HepG2 (cell line): Measurements from ENCODE around the gene TMA7B. TPM values are rescaled to one million over a fixed set of nuclear protein-coding genes. Genes with fewer than 3 reads are reported as not detected.

Experiments
- ATAC-seq: fragments of 200-7000 bp; cut with Tn5 transposase; 3 replicates; pipeline ENCODE4 v1.9.1; 2020; ENCODE audit warnings: mild to moderate bottlenecking, moderate library complexity
- BruUV-seq: library from RNA; stranded (reverse); fragments of 400-500 nt; replicated peaks from 2 replicates; lab custom pipeline; 2021; lab: Mats Ljungman, UMichigan
- CTCF ChIA-PET: fragments of 300-600 bp; formaldehyde crosslinking; extraction: SDS; loops from one replicate; lab custom pipeline; 2021; ENCODE audit warnings: low total read pairs, inconsistent platforms, low intra/inter-chr PET ratio; lab: Yijun Ruan, JAX
- POLR2A ChIA-PET: fragments of 350-600 bp; sonication (Branson Sonifier 250); formaldehyde crosslinking; loops from one replicate; lab custom pipeline; 2020; ENCODE audit warnings: antibody characterized with exemption, inconsistent platforms; lab: Yijun Ruan, JAX
- DNase-seq: peaks from one replicate; pipeline ENCODE4 v3.0.0-alpha.2; 2015; ENCODE audit warnings: low spot score
- FAIRE-seq: peaks from 3 replicates; lab custom pipeline; 2011; peaks lifted over from hg19 to GRCh38; lab: Jason Lieb, UNC
- H2AFZ ChIP-seq: one replicate; pipeline ENCODE4 v1.6.1; 2011; ENCODE audit warnings: low read length, inconsistent platforms
- H3K27ac ChIP-seq: fragments of 300-600 bp; 3 replicates; pipeline ENCODE4 v1.8.0; 2011; ENCODE audit warnings: mixed run types, mild to moderate bottlenecking, mixed read lengths, low read length, inconsistent platforms; ENCODE audit not compliant: insufficient read depth; ENCODE audit errors: extremely low read length
- H3K27me3 ChIP-seq, 2 experiments: fragments of 200-600 bp in 1 of 2; 2 replicates in 1 of 2; 3 replicates in 1 of 2; pipeline versions ENCODE4 v1.6.0 to v1.8.0; 2011; ENCODE audit warnings: low read length in 2 of 2, mild to moderate bottlenecking in 2 of 2, moderate library complexity in 2 of 2, inconsistent platforms in 1 of 2; ENCODE audit not compliant: insufficient read depth in 2 of 2, control insufficient read depth in 1 of 2
- H3K36me3 ChIP-seq, 2 experiments: fragments of 200-600 bp in 1 of 2; replicated peaks in 1 of 2; 2 replicates in 1 of 2; 3 replicates in 1 of 2; pipeline versions ENCODE4 v1.5.1 to v1.8.0; 2011; ENCODE audit warnings: low read length in 2 of 2, inconsistent platforms in 1 of 2; ENCODE audit not compliant: insufficient read depth in 2 of 2, control insufficient read depth in 1 of 2
- H3K4me1 ChIP-seq: 2 replicates; pipeline ENCODE4 v1.5.1; 2012; ENCODE audit warnings: low read length, inconsistent platforms; ENCODE audit not compliant: insufficient read depth
- H3K4me2 ChIP-seq: 2 replicates; pipeline ENCODE4 v1.6.0; 2011; ENCODE audit warnings: low read depth, low read length, inconsistent platforms
- H3K4me3 ChIP-seq, 3 experiments: fragments of 200-600 bp in 1 of 3; sonication (generic), shearing (Covaris generic) in 1 of 3; replicated peaks in 1 of 3; 2 replicates each; pipeline ENCODE4 v1.5.1; 2011 to 2016; ENCODE audit warnings: low read length in 3 of 3, inconsistent platforms in 2 of 3, low read depth in 2 of 3, mild to moderate bottlenecking in 2 of 3, control low read depth in 1 of 3, mixed read lengths in 1 of 3; ENCODE audit not compliant: insufficient read depth in 1 of 3
- H3K79me2 ChIP-seq: one replicate; pipeline ENCODE4 v1.6.1; 2011; ENCODE audit warnings: low read length, inconsistent platforms; ENCODE audit not compliant: insufficient read depth
- H3K9ac ChIP-seq: 2 replicates; pipeline ENCODE4 v1.6.0; 2011; ENCODE audit warnings: mild to moderate bottlenecking, low read depth, low read length, inconsistent platforms; ENCODE audit not compliant: insufficient read depth
- H3K9me3 ChIP-seq: 2 replicates; pipeline ENCODE4 v1.5.1; 2012; ENCODE audit warnings: mild to moderate bottlenecking, low read length
- H4K20me1 ChIP-seq: 2 replicates; pipeline ENCODE4 v1.6.0; 2011; ENCODE audit warnings: inconsistent platforms, mild to moderate bottlenecking, low read length, moderate library complexity; ENCODE audit not compliant: insufficient read depth
- CREM ChIP-seq, 2 experiments: sonication (generic) in 1 of 2; formaldehyde crosslinking in 1 of 2; IDR thresholded peaks; 2 replicates each; pipeline versions ENCODE4 v1.4.0 to v1.6.1; 2016 to 2020; ENCODE audit warnings: antibody characterized with exemption in 1 of 2, mild to moderate bottlenecking in 1 of 2, missing genetic modification reagents in 1 of 2
- EHMT2 ChIP-seq: fragments of 200-600 bp; sonication (generic); IDR thresholded peaks from 2 replicates; pipeline ENCODE4 v1.7.0; 2017; ENCODE audit warnings: antibody characterized with exemption, low read depth, low read length, borderline replicate concordance
- HOXA3 ChIP-seq: sonication (generic); formaldehyde crosslinking; IDR thresholded peaks from 2 replicates; pipeline ENCODE4 v1.5.0; 2020; ENCODE audit warnings: missing genetic modification reagents
- PRPF4 ChIP-seq: fragments of 200-400 bp; formaldehyde crosslinking; IDR thresholded peaks from 2 replicates; pipeline ENCODE4 v1.6.1; 2016; ENCODE audit warnings: low read length, low read depth; ENCODE audit not compliant: poor library complexity, severe bottlenecking
- SCMH1 ChIP-seq: sonication (generic); formaldehyde crosslinking; IDR thresholded peaks from 2 replicates; pipeline ENCODE4 v1.9.0; 2021; ENCODE audit warnings: missing genetic modification reagents, mild to moderate bottlenecking, borderline replicate concordance
- TARDBP ChIP-seq: sonication (generic); formaldehyde crosslinking; IDR thresholded peaks from 2 replicates; pipeline ENCODE4 v1.8.0; 2022; ENCODE audit warnings: mild to moderate bottlenecking, missing genetic modification reagents
- TFDP1 ChIP-seq: IDR thresholded peaks from 2 replicates; pipeline ENCODE4 v1.6.1; 2016; ENCODE audit warnings: missing compliant biosample characterization, missing genetic modification reagents, borderline replicate concordance
- THAP7 ChIP-seq: sonication (generic); formaldehyde crosslinking; IDR thresholded peaks from 2 replicates; pipeline ENCODE4 v1.8.1; 2023; ENCODE audit warnings: mild to moderate bottlenecking, missing genetic modification reagents
- ZBTB43 ChIP-seq: sonication (generic); formaldehyde crosslinking; conservative IDR thresholded peaks from 2 replicates; pipeline ENCODE4 v1.4.0; 2020; ENCODE audit warnings: missing genetic modification reagents
- ZMAT3 ChIP-seq: sonication (generic); formaldehyde crosslinking; conservative IDR thresholded peaks from 2 replicates; pipeline ENCODE4 v1.7.0; 2021; ENCODE audit warnings: missing genetic modification reagents
- ZNF276 ChIP-seq: sonication (generic); formaldehyde crosslinking; IDR thresholded peaks from 2 replicates; pipeline ENCODE4 v1.4.0; 2020; ENCODE audit warnings: mild to moderate bottlenecking, low read depth, missing genetic modification reagents
- ZNF383 ChIP-seq: sonication (generic); formaldehyde crosslinking; IDR thresholded peaks from 2 replicates; pipeline ENCODE4 v1.4.0; 2020; ENCODE audit warnings: missing genetic modification reagents, mild to moderate bottlenecking, borderline replicate concordance
- ZNF567 ChIP-seq: sonication (generic); formaldehyde crosslinking; IDR thresholded peaks from 2 replicates; pipeline ENCODE4 v1.8.1; 2023; ENCODE audit warnings: mild to moderate bottlenecking, missing genetic modification reagents, borderline replicate concordance
- ZNF788 ChIP-seq: sonication (generic); formaldehyde crosslinking; IDR thresholded peaks from 2 replicates; pipeline ENCODE4 v1.5.0; 2020; ENCODE audit warnings: mild to moderate bottlenecking, missing genetic modification reagents, borderline replicate concordance
- ZNF800 ChIP-seq: sonication (generic); formaldehyde crosslinking; IDR thresholded peaks from 2 replicates; pipeline ENCODE4 v1.4.0; 2020; ENCODE audit warnings: missing genetic modification reagents
- ZZZ3 ChIP-seq: sonication (generic); formaldehyde crosslinking; IDR thresholded peaks from 2 replicates; pipeline ENCODE4 v1.4.0; 2020; ENCODE audit warnings: missing genetic modification reagents, mild to moderate bottlenecking, borderline replicate concordance
- WGBS: methylation state at CpG from one replicate; pipeline ENCODE4 v1.1.6; 2017; ENCODE audit warnings: low lambda C conversion rate; 5-methylcytosine and 5-hydroxymethylcytosine counted together
- in situ Hi-C: cut with HindIII; loops from 2 replicates; pipeline ENCODE4 v1.10.0; 2017; ENCODE audit warnings: low pct_unique_long_range_greater_than_20kb; ENCODE audit not compliant: extremely low pct_ligation_motif_present
- intact Hi-C: fragments of 100-400 bp; cut with micrococcal nuclease; formaldehyde crosslinking; loops from one replicate; pipeline ENCODE4 v1.10.0; 2022; ENCODE audit not compliant: unreplicated experiment
- polyA plus RNA-seq, 8 experiments: library from polyadenylated mRNA; depleted of rRNA in 3 of 8; stranded (reverse) in 7 of 8; unstranded in 1 of 8; fragments of >200 nt; fragmentation: Illumina TruSeq in 4 of 8; extraction: Trizol in 4 of 8; gene quantifications; 2 replicates each; pipeline versions ENCODE4 v1.2.1 to v1.2.3, GENCODE V29; 2011 to 2016; ENCODE audit warnings: low read depth in 4 of 8, missing spikeins in 1 of 8, mixed read lengths in 1 of 8; ENCODE audit not compliant: insufficient read depth in 1 of 8
- total RNA-seq, 5 experiments: library from RNA; depleted of rRNA; stranded (reverse); fragments of >200 nt; fragmentation: Illumina TruSeq; extraction: Trizol; gene quantifications; 2 replicates each; pipeline ENCODE4 v1.2.3, GENCODE V29; 2016; ENCODE audit warnings: low read depth in 1 of 5

The TMA7B gene
- total and polyA plus RNA-seq, 2 of the 13 experiments (the other 11 are each of a cell fraction or from before 2014, with no cell fraction given): not detected

GRCh38 chr22:39965748-39966147 is 5.6 kb downstream of the TMA7B start (continued):
- TF ChIP-seq SCMH1 (CRISPR knock-in tag) (no peak), THAP7 (CRISPR knock-in tag) (no peak), TARDBP (CRISPR knock-in tag) (no peak), HOXA3 (CRISPR knock-in tag) (no peak), ZMAT3 (CRISPR knock-in tag) (no peak), ZNF383 (CRISPR knock-in tag) (no peak), EHMT2 (no peak), CREM (IDR thresholded peaks at IDR 0.05) (no peak), CREM (CRISPR knock-in tag; IDR thresholded peaks at IDR 0.05) (no peak), ZBTB43 (CRISPR knock-in tag) (no peak)

- FAIRE-seq (no peak), DNase-seq (no peak), ATAC-seq (no peak)
- no peak overlapping the region for H2AFZ ChIP-seq
- POLR2A ChIA-PET: no interaction called here
- no peak overlapping the region for H3K9ac ChIP-seq
- H3K9me3 ChIP-seq: no peaks in the 10 kb centered on the region
- 28% methylated on average over 2 of the region's 2 CpGs for WGBS
- H3K4me2 ChIP-seq: no peak overlapping the region
- H3K27ac ChIP-seq: no peak overlapping the region
- intact Hi-C loops: no loop called here
- peaks cover 4 to 12% of the 10 kb centered on the region in 2 experiments; a peak in 4 of 5 replicates for H3K27me3 ChIP-seq
- no peaks in the 10 kb centered on the region for H3K4me1 ChIP-seq
- in situ Hi-C loops: no loop called here
- H3K79me2 ChIP-seq: no peaks in the 10 kb centered on the region
- no TSS peak for BruUV-seq
- H3K4me3 ChIP-seq: no peak overlapping the region
- H3K36me3 ChIP-seq: no peaks in the 10 kb centered on the region
- CTCF ChIA-PET: no interaction called here
- H4K20me1 ChIP-seq: no peaks in the 10 kb centered on the region
- no peak for TF ChIP-seq ZNF788 (CRISPR knock-in tag)
- TF ChIP-seq TARDBP (CRISPR knock-in tag): no peak
- no peak for TF ChIP-seq ZNF800 (CRISPR knock-in tag)
- TF ChIP-seq TFDP1 (CRISPR knock-in tag): no peak
- no peak for TF ChIP-seq ZNF567 (CRISPR knock-in tag)
- no peak for TF ChIP-seq ZNF276 (CRISPR knock-in tag)
- TF ChIP-seq ZZZ3 (CRISPR knock-in tag): no peak
- TF ChIP-seq PRPF4: no peak
Measured at GRCh38 chr22:39966470-39966869, 6.3 kb downstream of the TMA7B start.
